BJ (cell line): Measurements from ENCODE around the gene SLC27A5. TPM values are rescaled to one million over a fixed set of nuclear protein-coding genes. Genes with fewer than 3 reads are reported as not detected.

ENCODE experiments used
- polyA plus RNA-seq: library from polyadenylated mRNA; depleted of rRNA; stranded (reverse); fragments of >200 nt; gene quantifications from 2 replicates; pipeline ENCODE4 v1.2.3, GENCODE V29; 2011; rRNA removed
- small RNA-seq: library from RNA; depleted of rRNA; stranded (forward); fragments of <200 nt; gene quantifications from one replicate; pipeline ENCODE3, GENCODE V24; 2012; ENCODE audit warnings: low replicate concordance, low read depth; ENCODE audit not compliant: insufficient read length

The SLC27A5 gene
- polyA plus RNA-seq, 1 experiment = 13.1 TPM

Small RNA genes lying within 50 kb of the gene (small RNA-seq; reads per million reads assigned to genes)
- gene MIR6807 (not detected), gene RN7SL525P (not detected), gene RN7SL693P (not detected), gene RNU6-1337P (not detected)

Other genes starting within 250 kb of the SLC27A5 start
- gene ZNF8, start 233.0 kb downstream of the SLC27A5 start, polyA plus RNA-seq = 2.1 and 2.5 TPM in 2 replicates
- gene ERVK3-1, start 206.6 kb downstream of the SLC27A5 start, polyA plus RNA-seq = 34.3 and 39.4 TPM in 2 replicates
- 2.1 and 2.3 TPM in 2 replicates for gene ZSCAN22, start 185.0 kb downstream of the SLC27A5 start, polyA plus RNA-seq
- 13.7 and 15.5 TPM in 2 replicates for gene A1BG, start 158.5 kb downstream of the SLC27A5 start, polyA plus RNA-seq
- 0.20 TPM in 2 replicates for gene ZNF497, start 149.2 kb downstream of the SLC27A5 start, polyA plus RNA-seq
- 0.47 and 0.82 TPM in 2 replicates for gene ZNF837, start 131.0 kb downstream of the SLC27A5 start, polyA plus RNA-seq
- 2,500 and 3,326 TPM in 2 replicates for gene RPS5, start 124.7 kb downstream of the SLC27A5 start, polyA plus RNA-seq
- not detected in 2 replicates for gene RNF225, start 116.3 kb downstream of the SLC27A5 start, polyA plus RNA-seq
- 8.9 and 10.0 TPM in 2 replicates for gene ZNF584, start 103.3 kb downstream of the SLC27A5 start, polyA plus RNA-seq
- gene ZNF132, start 71.8 kb downstream of the SLC27A5 start, polyA plus RNA-seq = 2.7 and 3.2 TPM in 2 replicates
- 1.6 and 2.0 TPM in 2 replicates for gene ZNF324B, start 60.4 kb downstream of the SLC27A5 start, polyA plus RNA-seq
- 3.6 and 4.4 TPM in 2 replicates for gene ZNF324, start 44.9 kb downstream of the SLC27A5 start, polyA plus RNA-seq
- gene ZNF446, start 35.6 kb downstream of the SLC27A5 start, polyA plus RNA-seq = 5.0 and 8.2 TPM in 2 replicates
- 5.2 and 9.5 TPM in 2 replicates for gene ZBTB45, start 7.8 kb upstream of the SLC27A5 start, polyA plus RNA-seq
- 210 and 476 TPM in 2 replicates for gene TRIM28, start 32.1 kb upstream of the SLC27A5 start, polyA plus RNA-seq
- 153 and 174 TPM in 2 replicates for gene CHMP2A, start 43.1 kb upstream of the SLC27A5 start, polyA plus RNA-seq
- 66.6 and 76.3 TPM in 2 replicates for gene UBE2M, start 46.6 kb upstream of the SLC27A5 start, polyA plus RNA-seq
- gene MZF1, start 61.3 kb upstream of the SLC27A5 start, polyA plus RNA-seq = 8.4 and 12.5 TPM in 2 replicates